CD4-positive, alpha-beta T cell (primary cell): ENCODE measurements around the gene MED27. TPM values are rescaled to one million over a fixed set of nuclear protein-coding genes. Genes with fewer than 3 reads are reported as not detected.

ENCODE experiments used
- ATAC-seq: fragments of 200-7000 bp; cut with Tn5 transposase; one replicate; pipeline ENCODE4 v1.10.0; 2022; ENCODE audit warnings: mild to moderate bottlenecking; ENCODE audit not compliant: poor library complexity
- CTCF ChIA-PET: fragments of 350-600 bp; sonication (Branson Sonifier 250); formaldehyde crosslinking; loops from one replicate; lab custom pipeline; 2021; ENCODE audit warnings: antibody characterized with exemption, inconsistent platforms; lab: Charles Lee
- POLR2A ChIA-PET: fragments of 350-600 bp; sonication (Branson Sonifier 250); formaldehyde crosslinking; loops from one replicate; lab custom pipeline; 2021; ENCODE audit warnings: antibody characterized with exemption, inconsistent platforms; lab: Charles Lee
- DNase-seq, 14 experiments: peaks; one replicate each; pipeline ENCODE4 v3.0.0-alpha.2; 2013 to 2020; ENCODE audit warnings: mixed read lengths in 2 of 14
- H3K27ac ChIP-seq, 2 donors: one replicate each; pipeline versions ENCODE4 v1.5.1 to v1.7.0; 2013; ENCODE audit warnings: low read length in 2 of 2, low read depth in 1 of 2, mild to moderate bottlenecking in 1 of 2
- H3K27me3 ChIP-seq, 2 experiments: 1 replicate in 1 of 2; 2 replicates in 1 of 2; pipeline versions ENCODE4 v1.6.1 to v1.7.0; 2013; ENCODE audit warnings: low read length in 2 of 2, control low read depth in 1 of 2, mild to moderate bottlenecking in 1 of 2, moderate library complexity in 1 of 2; ENCODE audit not compliant: insufficient read depth in 2 of 2, control insufficient read depth in 1 of 2
- H3K36me3 ChIP-seq: one replicate; pipeline ENCODE4 v1.6.1; 2013; ENCODE audit warnings: low read length, control low read depth; ENCODE audit not compliant: insufficient read depth
- H3K4me1 ChIP-seq: one replicate; pipeline ENCODE4 v1.6.1; 2013; ENCODE audit warnings: low read length, control low read depth; ENCODE audit not compliant: insufficient read depth
- H3K4me3 ChIP-seq: one replicate; pipeline ENCODE4 v1.5.1; 2013; ENCODE audit warnings: mild to moderate bottlenecking, low read length, moderate library complexity
- H3K9me3 ChIP-seq, 2 experiments: 1 replicate in 1 of 2; 2 replicates in 1 of 2; pipeline versions ENCODE4 v1.6.1 to v1.7.0; 2013; ENCODE audit warnings: low read length in 2 of 2, mild to moderate bottlenecking in 2 of 2, control low read depth in 1 of 2, moderate library complexity in 1 of 2; ENCODE audit not compliant: control insufficient read depth in 1 of 2, insufficient read depth in 1 of 2
- H3K27ac Mint-ChIP-seq: one replicate; pipeline ENCODE4 v1.8.0; 2020; ENCODE audit warnings: mixed read lengths
- H3K27me3 Mint-ChIP-seq: one replicate; pipeline ENCODE4 v1.8.0; 2021; ENCODE audit warnings: mixed read lengths
- H3K36me3 Mint-ChIP-seq: one replicate; pipeline ENCODE4 v1.8.0; 2021; ENCODE audit warnings: low read depth, mixed read lengths
- H3K4me1 Mint-ChIP-seq: one replicate; pipeline ENCODE4 v1.8.0; 2021; ENCODE audit warnings: low read depth, mixed read lengths
- H3K4me3 Mint-ChIP-seq: one replicate; pipeline ENCODE4 v1.8.0; 2020; ENCODE audit warnings: mild to moderate bottlenecking, mixed read lengths
- H3K9me3 Mint-ChIP-seq: one replicate; pipeline ENCODE4 v1.8.0; 2020; ENCODE audit warnings: mixed read lengths
- CTCF ChIP-seq: fragments of 200-600 bp; IDR thresholded peaks from one replicate; pipeline ENCODE4 v1.8.0; 2022; ENCODE audit warnings: antibody characterized with exemption, mild to moderate bottlenecking
- intact Hi-C, 2 experiments: fragments of 100-400 bp; cut with DNase I in 1 of 2; cut with micrococcal nuclease in 1 of 2; formaldehyde crosslinking; loops; one replicate each; pipeline versions ENCODE4 v1.15.1 to v1.9.0; 2023 to 2025; cut with DNase I, micrococcal nuclease
- total RNA-seq, 174 experiments: library from RNA in 2 of 174; stranded (reverse) in 2 of 174; gene quantifications; one replicate each; pipeline ENCODE4 v1.2.3 and lab custom pipeline; 2021 to 2026

The MED27 gene
- total RNA-seq, 2 experiments from 2014 or later: 15.0 to 17.4 TPM

DNA sequence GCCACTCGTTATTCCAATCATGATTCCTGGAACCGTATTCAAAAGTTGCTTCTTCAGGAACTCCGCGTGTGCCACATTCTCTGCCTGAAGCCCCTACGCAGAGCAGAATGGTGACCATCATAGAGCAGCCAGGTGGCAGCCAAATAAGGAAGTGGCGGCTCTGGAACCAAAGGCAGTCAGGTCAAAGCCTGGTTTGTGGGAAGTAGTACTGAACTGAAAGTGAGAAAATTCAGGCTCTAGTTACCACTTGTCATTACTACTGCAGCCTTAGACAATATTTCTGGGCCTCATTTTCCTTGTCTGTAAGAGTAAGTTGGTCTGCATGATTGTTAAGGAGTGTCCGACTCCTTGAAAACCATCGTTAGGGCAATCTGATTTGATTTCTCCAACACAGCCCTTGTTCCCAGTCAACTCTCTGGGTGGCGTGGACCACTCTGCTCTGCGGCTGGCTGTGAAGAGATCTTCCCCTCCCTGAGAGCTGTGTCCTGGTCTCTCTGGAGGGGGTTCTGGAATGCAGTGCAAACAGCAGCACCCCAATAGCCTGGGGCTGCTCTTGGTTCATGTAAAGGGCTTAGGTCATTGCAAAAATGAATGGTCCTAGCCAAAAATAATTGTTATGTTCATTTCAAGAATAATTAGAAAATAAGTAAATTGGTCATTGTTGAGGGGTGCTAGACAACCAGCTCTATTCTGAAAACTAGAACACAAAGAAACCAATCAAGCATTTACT, 102.4 kb downstream of the MED27 start:
- Histone ChIP-seq H3K4me3 (no peak overlapping the region), H3K27ac (no peak overlapping the region), H3K4me1 (no peaks in the 10 kb centered on the region), H3K9me3 (peaks cover 0 to 7% of the 10 kb centered on the region in 2 experiments), H3K27me3 (no peaks in the 10 kb centered on the region), H3K36me3 (peaks cover 12% of the 10 kb centered on the region)
- Mint-ChIP-seq H3K4me1 (no peaks in the 10 kb centered on the region), H3K27me3 (no peaks in the 10 kb centered on the region), H3K27ac (no peak overlapping the region), H3K4me3 (no peak overlapping the region), H3K36me3 (peaks cover 34% of the 10 kb centered on the region), H3K9me3 (peaks cover 2% of the 10 kb centered on the region)
- ATAC-seq: no peak
- CTCF ChIA-PET: no interaction called here
- no peak for DNase-seq
- TF ChIP-seq CTCF: no peak
- intact Hi-C loops: no loop called here
- POLR2A ChIA-PET: no interaction called here

DNA sequence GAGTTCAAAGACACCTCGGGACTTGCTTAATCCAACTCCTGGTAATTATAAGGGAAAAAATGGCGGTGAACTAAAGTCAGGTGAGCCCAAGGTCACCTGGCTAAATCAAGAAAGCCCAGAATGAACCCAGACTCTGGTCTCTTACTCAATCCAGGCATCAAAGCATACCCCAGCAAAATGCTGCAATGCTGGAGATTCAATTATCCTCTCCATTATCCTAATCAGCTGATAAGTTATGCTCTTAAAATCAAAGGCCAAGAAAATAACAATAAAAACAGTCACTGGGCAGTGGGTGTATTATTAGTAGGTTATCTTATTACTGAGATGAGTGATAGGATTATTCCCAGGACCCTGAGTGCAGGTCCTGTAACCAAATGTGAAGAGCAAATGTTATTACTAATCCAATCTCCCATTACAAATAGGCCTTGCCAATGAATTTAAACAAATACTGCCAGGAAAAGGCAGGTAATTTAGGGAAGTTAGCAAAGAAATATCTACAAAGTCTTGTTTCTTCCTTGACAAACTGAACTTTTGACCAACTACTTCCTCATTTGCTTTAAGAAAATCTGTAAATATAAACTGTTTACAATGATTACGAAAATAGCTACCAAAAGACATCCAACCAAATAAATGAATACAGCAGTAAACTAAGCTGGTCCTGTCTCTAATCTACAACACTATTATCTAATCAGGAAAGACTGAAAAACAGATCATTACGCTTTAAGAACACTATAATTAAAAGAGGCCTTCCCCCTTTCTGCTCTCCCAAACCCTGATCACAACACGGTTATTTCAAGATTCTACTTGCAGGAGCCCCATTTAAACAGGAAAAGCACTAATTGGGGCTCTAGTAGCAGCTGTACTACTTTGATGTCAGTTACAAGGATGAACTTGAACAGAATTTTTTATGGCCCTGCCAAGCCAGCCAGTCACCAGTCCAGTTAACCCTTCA, 103.2 kb downstream of the MED27 start:
- no peaks in the 10 kb centered on the region for H3K27me3 Mint-ChIP-seq
- Histone ChIP-seq H3K36me3 (peaks cover 12% of the 10 kb centered on the region), H3K27ac (no peak overlapping the region), H3K9me3 (peaks cover 0 to 7% of the 10 kb centered on the region in 2 experiments), H3K4me1 (no peaks in the 10 kb centered on the region), H3K27me3 (no peaks in the 10 kb centered on the region), H3K4me3 (no peak overlapping the region)
- ChIA-PET CTCF (no interaction called here), POLR2A (no interaction called here)
- intact Hi-C loops: no loop called here
- no peak overlapping the region for H3K27ac Mint-ChIP-seq
- no peaks in the 10 kb centered on the region for H3K4me1 Mint-ChIP-seq
- H3K36me3 Mint-ChIP-seq: peaks cover 43% of the 10 kb centered on the region
- TF ChIP-seq CTCF: no peak
- ATAC-seq (no peak), DNase-seq (no peak)
- H3K4me3 Mint-ChIP-seq: no peak overlapping the region
- peaks cover 2% of the 10 kb centered on the region for H3K9me3 Mint-ChIP-seq

GRCh38 chr9:131972889-131973288, 106.8 kb downstream of the MED27 start:
- CTCF ChIA-PET: no interaction called here
- Mint-ChIP-seq H3K4me1 (no peaks in the 10 kb centered on the region), H3K4me3 (no peak overlapping the region)

More at GRCh38 chr9:131972889-131973288, 106.8 kb downstream of the MED27 start:
- H3K27me3 Mint-ChIP-seq: no peaks in the 10 kb centered on the region
- TF ChIP-seq CTCF: no peak
- Histone ChIP-seq H3K4me3 (no peak overlapping the region), H3K9me3 (peaks cover 0 to 7% of the 10 kb centered on the region in 2 experiments), H3K27ac (no peak overlapping the region), H3K4me1 (no peaks in the 10 kb centered on the region), H3K27me3 (no peaks in the 10 kb centered on the region), H3K36me3 (peaks cover 12% of the 10 kb centered on the region)
- POLR2A ChIA-PET: no interaction called here
- peaks cover 2% of the 10 kb centered on the region for H3K9me3 Mint-ChIP-seq
- DNase-seq: no peak
- ATAC-seq: no peak
- H3K36me3 Mint-ChIP-seq: peaks cover 46% of the 10 kb centered on the region
- no peak overlapping the region for H3K27ac Mint-ChIP-seq
- intact Hi-C loops: no loop called here
